Left cardiac atrium (tissue), 4 donors: Measurements from ENCODE around the gene SND1. TPM values are rescaled to one million over a fixed set of nuclear protein-coding genes. Genes with fewer than 3 reads are reported as not detected.

ENCODE experiments used
- ATAC-seq, 2 donors: fragments of 200-7000 bp; cut with Tn5 transposase; one replicate each; pipeline ENCODE4 v1.9.1; 2020; ENCODE audit warnings: mild to moderate bottlenecking in 2 of 2, moderate library complexity in 2 of 2
- DNase-seq: peaks from one replicate; pipeline ENCODE4 v3.0.0-alpha.2; 2020
- intact Hi-C, 2 donors: fragments of 100-400 bp; cut with DNase I; formaldehyde crosslinking; loops; one replicate each; pipeline versions ENCODE4 v1.14.1 to v1.15.1; 2022 to 2023
- total RNA-seq, 2 donors: library from RNA; stranded (reverse); fragmentation: NEBNext Ultra II Directional; extraction: Animal tissue kit (Norgen Biotek cat#: 25700); gene quantifications; one replicate each; pipeline ENCODE4 v1.2.1, GENCODE V29; 2021
- donor health status: DM: no; HTN: yes; CAD: no.
- donor health status: DM: no; HTN: yes; CAD: no; lungs with severe emphysema.
- donor health status: DM: yes; HTN: yes; CAD: no.
- donor health status: Dilated cardiomyopathy.

The SND1 gene
- total RNA-seq, 2 donors from 2014 or later, result 91.8 to 111 TPM

DNA sequence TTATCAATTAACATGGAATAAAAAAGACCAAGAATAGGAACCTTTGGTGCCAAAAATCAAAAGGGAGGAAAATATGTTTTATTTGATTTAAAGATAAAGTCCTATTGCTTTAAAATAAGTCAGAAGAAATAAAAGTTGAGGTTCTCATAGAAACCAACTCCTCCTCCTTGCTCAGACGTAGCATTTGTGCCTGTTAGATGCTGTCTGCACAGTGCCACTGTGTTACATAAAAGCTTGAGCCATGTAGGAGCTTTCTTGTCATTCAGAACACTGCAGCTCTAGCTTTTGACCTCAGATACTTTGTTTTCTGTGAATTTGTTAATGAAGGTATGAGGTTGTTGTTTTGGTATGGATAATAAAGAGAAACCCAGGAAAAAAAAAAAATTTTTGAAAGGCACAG lies 328.9 kb downstream of the SND1 start:
- ATAC-seq (no peak), DNase-seq (no peak)
- intact Hi-C loops, result no loop called here

DNA sequence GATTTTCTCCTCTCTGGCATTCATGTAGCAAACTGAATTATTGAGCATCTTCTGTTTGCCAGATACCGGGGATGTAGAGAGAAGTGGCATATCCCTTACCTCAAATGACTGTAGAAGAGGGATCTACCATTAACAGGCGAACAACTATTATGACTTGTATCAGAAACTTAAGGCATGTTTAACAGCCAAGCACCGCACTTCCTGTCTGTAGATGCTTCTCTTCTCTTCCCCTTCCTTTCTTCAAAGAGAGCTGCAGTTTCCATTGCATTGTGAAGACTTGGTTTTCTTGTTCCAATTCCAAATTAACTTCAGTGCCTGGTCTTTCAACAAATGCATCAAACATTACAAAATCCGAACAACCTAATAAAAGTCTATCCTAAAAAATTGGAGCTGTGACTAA lies 330.0 kb downstream of the SND1 start:
- ATAC-seq (no peak), DNase-seq (no peak)
- intact Hi-C loops, result no loop called here

GRCh38 chr7:127983804-127984332 lies 331.9 kb downstream of the SND1 start:
- intact Hi-C loops, result no loop called here
- DNase-seq (no peak), ATAC-seq (peak in 1 of 2 donors; percentile 57)

DNA sequence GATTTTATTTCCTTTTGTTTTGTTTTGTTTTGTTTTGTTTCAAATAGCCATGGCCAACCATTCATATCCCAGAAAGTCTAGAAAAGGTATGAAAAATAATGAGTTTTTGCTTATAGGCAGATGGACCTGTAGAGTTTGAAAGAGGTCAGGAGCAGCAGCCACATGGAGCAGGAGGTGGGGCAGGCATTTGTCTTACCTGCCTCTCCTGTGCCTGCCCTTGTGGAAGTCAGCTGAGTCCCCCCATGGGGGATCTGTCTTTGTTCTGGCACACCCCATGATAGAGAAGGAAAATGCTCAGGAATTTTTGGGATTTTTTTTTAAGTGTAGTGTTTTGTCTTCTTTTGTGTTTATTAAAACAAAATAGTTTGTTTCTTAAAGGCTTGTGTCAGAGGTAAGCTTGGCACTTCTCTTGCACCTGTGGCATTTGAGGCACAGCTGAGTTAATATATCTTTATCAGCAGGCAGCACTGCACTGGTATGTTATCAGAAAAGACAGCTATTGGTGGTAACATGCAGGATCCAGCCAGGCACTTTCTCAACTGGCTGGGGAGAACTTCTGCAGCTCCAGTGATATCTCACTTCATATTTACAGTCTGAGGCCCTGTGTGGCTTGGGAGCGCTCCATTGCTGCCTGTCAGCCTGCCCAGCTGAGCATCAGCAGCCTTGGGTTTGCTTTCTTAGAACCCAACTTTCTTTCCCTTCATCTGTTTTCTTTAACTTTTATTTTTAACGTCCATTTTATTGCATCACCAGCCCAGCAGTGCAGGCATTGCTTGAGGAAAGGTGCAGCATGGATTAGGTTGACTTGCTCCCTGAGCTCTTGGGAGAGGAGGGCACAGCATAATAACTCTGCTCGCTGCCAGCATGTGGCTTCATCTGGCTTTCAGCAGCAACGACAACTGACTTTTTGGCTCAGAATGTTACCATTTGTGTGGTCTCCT lies 334.9 kb downstream of the SND1 start:
- peak; percentile 52 to 76 for ATAC-seq
- intact Hi-C loops, result no loop called here
- no peak for DNase-seq

- ATAC-seq, result no peak
- DNase-seq, result no peak
- intact Hi-C loops, result no loop called here
Measured at GRCh38 chr7:127988751-127989150, 336.8 kb downstream of the SND1 start.

GRCh38 chr7:127993317-127993716 lies 341.3 kb downstream of the SND1 start:
- DNase-seq, result no peak
- intact Hi-C loops, result no loop called here
- no peak for ATAC-seq

DNA sequence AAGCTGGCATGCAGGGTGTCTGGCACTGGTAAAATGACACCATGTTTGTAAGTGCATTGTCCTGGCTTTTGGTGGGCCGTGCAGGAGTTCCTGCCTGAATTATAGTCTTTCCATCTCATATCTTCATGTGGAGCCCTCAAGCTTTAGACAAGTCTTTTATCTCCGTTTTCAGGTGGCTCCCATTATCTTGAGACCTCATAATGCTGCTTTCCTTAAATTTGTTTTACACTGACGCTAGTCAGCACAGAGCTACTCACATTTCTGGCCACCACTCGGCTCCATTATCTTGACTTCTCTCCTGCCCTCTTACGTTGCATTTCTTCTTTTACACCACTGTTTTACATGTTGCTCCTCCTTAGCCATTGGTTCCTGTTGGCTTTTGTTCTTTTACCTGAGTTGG lies 342.0 kb downstream of the SND1 start:
- ATAC-seq, result no peak
- no peak for DNase-seq
- intact Hi-C loops, result no loop called here

DNA sequence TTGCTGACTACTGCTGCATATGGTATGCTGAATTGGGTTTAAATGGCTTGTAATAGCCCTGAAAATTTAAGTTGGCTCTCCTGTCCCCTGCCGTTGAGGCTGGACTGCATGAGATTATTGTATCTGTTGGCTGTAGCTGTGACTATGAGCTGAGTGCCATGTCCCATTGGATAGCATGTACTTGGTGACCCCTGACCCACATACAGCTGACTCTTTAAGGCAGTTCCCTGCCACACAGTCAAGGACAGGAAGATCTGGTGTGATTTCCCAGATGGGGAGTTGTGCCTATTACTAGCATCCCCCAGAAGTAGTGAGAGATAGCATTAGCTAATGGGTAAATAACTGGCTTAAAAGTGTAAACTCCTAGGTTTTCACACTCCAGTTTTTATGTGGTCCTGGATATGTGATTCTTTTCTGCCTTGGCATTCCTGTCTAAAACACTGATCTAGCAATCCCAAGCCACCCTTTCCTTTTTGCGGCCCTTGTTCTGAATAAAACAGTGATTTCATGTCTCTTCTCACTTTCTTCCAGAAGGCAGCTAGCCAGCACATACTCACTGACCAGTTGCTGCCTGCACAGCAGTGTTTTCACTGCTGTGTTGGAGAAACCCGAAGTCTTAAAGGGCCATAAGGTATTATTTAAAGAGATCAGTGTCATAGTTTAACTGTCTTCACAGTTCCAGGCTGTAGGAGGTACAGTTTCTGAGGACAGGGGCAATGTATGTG lies 343.3 kb downstream of the SND1 start:
- intact Hi-C loops, result no loop called here
- DNase-seq, result no peak
- peak; percentile 71 to 80 for ATAC-seq

DNA sequence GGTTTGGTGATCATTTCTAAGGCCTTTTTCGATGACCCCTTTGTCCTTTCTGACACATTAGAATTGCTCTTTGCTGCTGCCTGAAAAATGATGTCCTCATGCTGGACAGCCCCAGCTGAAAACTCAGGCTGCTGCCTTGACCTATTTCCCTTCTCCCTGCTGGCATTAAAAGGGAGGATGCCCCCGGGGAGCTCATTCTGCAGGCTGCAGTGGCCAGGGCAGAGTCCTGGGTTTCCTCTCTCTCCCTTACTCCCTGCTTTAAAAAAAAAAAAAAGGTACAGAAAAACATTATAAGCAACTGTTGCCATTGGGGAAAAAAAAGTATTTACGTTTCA lies 343.9 kb downstream of the SND1 start:
- intact Hi-C loops, result no loop called here
- ATAC-seq, result peak; percentile 39 to 74
- no peak for DNase-seq

GRCh38 chr7:127996253-127997071 lies 344.5 kb downstream of the SND1 start:
- intact Hi-C loops, result no loop called here
- ATAC-seq (no peak), DNase-seq (no peak)

GRCh38 chr7:127997226-127997922 lies 345.4 kb downstream of the SND1 start:
- no peak for ATAC-seq
- intact Hi-C loops, result no loop called here
- DNase-seq, result no peak

DNA sequence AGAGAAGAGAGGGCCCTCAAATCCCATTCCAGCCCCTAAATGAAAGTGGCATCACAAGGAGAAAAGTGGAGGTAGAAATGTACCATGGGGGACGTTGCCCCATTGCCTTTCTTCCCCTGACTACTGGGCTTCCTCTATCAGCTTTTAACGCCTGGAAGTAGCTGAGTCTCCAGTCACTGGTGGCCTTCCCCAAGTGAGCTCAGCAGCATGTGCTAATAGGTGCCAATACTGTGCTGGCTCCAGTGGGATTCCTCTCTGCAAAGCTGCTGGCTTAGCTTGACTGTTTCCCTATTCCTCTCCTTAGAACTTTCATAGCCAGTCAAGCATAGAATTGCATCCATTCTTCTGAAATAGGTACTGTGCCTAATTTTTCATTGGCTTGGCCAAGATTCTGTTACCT lies 346.7 kb downstream of the SND1 start:
- peak in 1 of 2 donors; percentile 6 for ATAC-seq
- DNase-seq, result no peak
- intact Hi-C loops, result no loop called here

GRCh38 chr7:128000048-128000447 lies 348.1 kb downstream of the SND1 start:
- ATAC-seq (peak in 1 of 2 donors; percentile 54), DNase-seq (no peak)
- intact Hi-C loops, result no loop called here

GRCh38 chr7:128000854-128001265 lies 348.9 kb downstream of the SND1 start:
- ATAC-seq, result no peak
- no peak for DNase-seq
- intact Hi-C loops, result no loop called here

- intact Hi-C loops, result no loop called here
- DNase-seq (no peak), ATAC-seq (peak in 1 of 2 donors; percentile 18)
Measured at GRCh38 chr7:128003167-128003566, 351.2 kb downstream of the SND1 start.

DNA sequence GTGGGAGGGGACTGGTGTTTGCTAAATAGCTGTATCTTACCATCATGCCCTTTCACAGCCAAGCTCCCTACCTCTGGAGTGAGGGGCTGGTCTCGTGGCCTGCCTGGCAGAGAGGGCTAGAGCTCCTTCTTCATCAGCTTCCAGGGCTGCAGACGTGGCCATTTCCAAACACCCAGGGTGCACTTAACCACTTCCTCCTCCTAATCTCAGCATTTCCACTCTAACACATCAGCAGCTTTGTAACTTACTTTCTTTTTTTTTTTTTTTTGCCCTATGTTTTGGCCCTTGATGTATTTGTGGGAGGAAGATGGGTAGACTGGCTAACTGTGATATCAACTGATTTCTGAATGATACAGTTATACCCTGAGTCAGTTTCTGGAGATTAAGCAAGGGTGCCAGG lies 351.8 kb downstream of the SND1 start:
- intact Hi-C loops, result no loop called here
- ATAC-seq, result peak; percentile 41
- no peak for DNase-seq

DNA sequence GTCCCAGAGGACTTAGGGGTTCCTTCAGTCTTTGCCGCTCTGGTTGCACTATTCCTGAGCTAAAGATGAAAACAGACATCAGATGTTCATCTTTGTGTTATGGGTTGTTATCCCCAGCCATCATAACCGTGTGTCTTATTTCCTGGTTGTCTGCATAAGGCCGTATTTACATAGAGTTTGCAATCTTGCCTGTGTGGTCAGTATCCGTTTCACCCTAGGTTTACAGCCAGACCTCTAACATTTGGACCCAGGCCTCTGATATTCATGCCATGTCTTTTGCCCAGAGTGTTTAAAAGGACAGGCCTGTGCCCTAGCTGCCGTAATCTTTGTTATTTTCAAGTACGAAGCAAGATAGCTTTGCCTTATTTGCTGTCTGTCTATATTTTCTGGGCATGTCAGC lies 352.6 kb downstream of the SND1 start:
- intact Hi-C loops, result no loop called here
- ATAC-seq, result no peak
- no peak for DNase-seq

DNA sequence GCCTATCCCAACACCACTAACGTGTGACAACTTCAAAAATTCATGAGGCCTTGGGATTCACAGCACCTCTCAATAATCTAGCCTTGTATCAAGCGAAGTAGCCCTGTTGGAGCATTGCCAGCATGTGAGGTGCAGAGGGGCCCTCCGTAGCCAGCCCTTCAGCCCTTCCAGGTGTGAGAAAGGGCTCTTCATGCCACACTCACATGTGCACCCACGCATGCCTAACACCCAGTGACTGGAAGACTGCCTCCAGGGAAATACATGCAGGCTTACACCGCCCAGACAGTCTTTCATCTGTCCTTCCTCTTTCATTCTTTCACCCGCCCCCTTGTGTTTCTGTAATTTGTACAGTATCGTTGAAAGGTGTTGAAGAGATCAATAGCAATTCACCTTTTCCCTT lies 353.1 kb downstream of the SND1 start:
- DNase-seq, result no peak
- intact Hi-C loops, result no loop called here
- ATAC-seq, result no peak

DNA sequence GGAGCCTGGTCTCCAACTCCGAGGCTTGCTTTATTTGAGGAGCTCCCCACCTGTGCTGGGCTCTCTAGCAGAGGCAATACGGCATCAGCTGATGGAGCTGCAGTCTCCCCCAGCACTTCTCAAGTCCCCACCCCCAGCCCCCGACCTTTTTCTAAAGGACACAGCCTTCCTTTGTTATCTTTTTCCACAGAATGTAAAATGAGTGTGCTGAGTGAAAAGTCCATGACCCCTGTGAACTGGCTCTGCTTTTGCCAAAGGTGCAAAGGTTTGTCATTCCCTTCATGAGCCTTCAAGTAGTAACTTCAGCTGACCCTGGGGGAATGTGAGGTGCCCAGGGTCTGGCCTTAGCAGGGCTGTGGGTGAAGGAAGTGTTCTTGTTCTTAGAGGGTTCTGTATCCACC lies 353.8 kb downstream of the SND1 start:
- intact Hi-C loops, result no loop called here
- no peak for ATAC-seq

More for the DNA sequence above, 353.8 kb downstream of the SND1 start:
- DNase-seq, result no peak
